Measurements from ENCODE around the gene PLEKHM3. TPM values are rescaled to one million over a fixed set of nuclear protein-coding genes. Genes with fewer than 3 reads are reported as not detected.

PLEKHM3 gene
- total RNA-seq, 2 experiments from 2014 or later: 11.3 to 11.6 TPM

GRCh38 chr2:207791579-207792243, 233.6 kb downstream of the PLEKHM3 start:
- Histone ChIP-seq H3K4me1 (ENCODE audit: insufficient read depth, low read length) (no peaks in the 10 kb centered on the region), H3K9me3 (ENCODE audit: control insufficient read depth in 1 of 2, insufficient read depth in 1 of 2, low read length in 2 of 2) (no peaks in the 10 kb centered on the region), H3K27ac (ENCODE audit: low read depth in 1 of 2, low read length in 2 of 2) (no peak overlapping the region), H3K36me3 (ENCODE audit: insufficient read depth, low read length) (no peaks in the 10 kb centered on the region), H3K27me3 (ENCODE audit: control insufficient read depth in 1 of 2, insufficient read depth in 2 of 2, low read length in 2 of 2) (no peaks in the 10 kb centered on the region), H3K4me3 (ENCODE audit: low read length) (no peak overlapping the region)
- ChIA-PET CTCF (no interaction called here), POLR2A (interaction anchor here (1.1 kb wide), 1 partner anchor 10 kb away, joined by 3 read pairs; no protein-coding TSS in a partner anchor)
- Mint-ChIP-seq H3K36me3 (ENCODE audit: low read depth) (no peaks in the 10 kb centered on the region), H3K4me1 (ENCODE audit: low read depth) (peaks cover 5% of the 10 kb centered on the region), H3K27ac (no peak overlapping the region), H3K27me3 (peaks cover 16% of the 10 kb centered on the region), H3K9me3 (no peaks in the 10 kb centered on the region), H3K4me3 (no peak overlapping the region)
- DNase-seq: no peak
- intact Hi-C loops (cut with DNase I, micrococcal nuclease): no loop called here
- no peak for TF ChIP-seq CTCF (IDR thresholded peaks at IDR 0.05)
- ATAC-seq (ENCODE audit: poor library complexity): no peak

- no peak overlapping the region for H3K27ac ChIP-seq (ENCODE audit: low read depth in 1 of 2, low read length in 2 of 2)
- TF ChIP-seq CTCF (IDR thresholded peaks at IDR 0.05): no peak
- ATAC-seq (ENCODE audit: poor library complexity): no peak
- ChIA-PET POLR2A (interaction anchor here (1.1 kb wide), 1 partner anchor 10 kb away, joined by 3 read pairs; no protein-coding TSS in a partner anchor), CTCF (no interaction called here)
- no peaks in the 10 kb centered on the region for H3K9me3 ChIP-seq (ENCODE audit: control insufficient read depth in 1 of 2, insufficient read depth in 1 of 2, low read length in 2 of 2)
- peaks cover 5% of the 10 kb centered on the region for H3K4me1 Mint-ChIP-seq (ENCODE audit: low read depth)
- no peak overlapping the region for H3K4me3 Mint-ChIP-seq
- H3K27me3 Mint-ChIP-seq: peaks cover 16% of the 10 kb centered on the region
- no peak overlapping the region for H3K4me3 ChIP-seq (ENCODE audit: low read length)
- H3K36me3 Mint-ChIP-seq (ENCODE audit: low read depth): no peaks in the 10 kb centered on the region
- no peak overlapping the region for H3K27ac Mint-ChIP-seq
- H3K36me3 ChIP-seq (ENCODE audit: insufficient read depth, low read length): no peaks in the 10 kb centered on the region
- no peaks in the 10 kb centered on the region for H3K27me3 ChIP-seq (ENCODE audit: control insufficient read depth in 1 of 2, insufficient read depth in 2 of 2, low read length in 2 of 2)
- H3K4me1 ChIP-seq (ENCODE audit: insufficient read depth, low read length): no peaks in the 10 kb centered on the region
- intact Hi-C loops (cut with DNase I, micrococcal nuclease): no loop called here
- DNase-seq: no peak
- H3K9me3 Mint-ChIP-seq: no peaks in the 10 kb centered on the region
Observed at GRCh38 chr2:207790898-207791297, 234.4 kb downstream of the PLEKHM3 start.

- Histone ChIP-seq H3K9me3 (ENCODE audit: control insufficient read depth in 1 of 2, insufficient read depth in 1 of 2, low read length in 2 of 2) (no peaks in the 10 kb centered on the region), H3K27me3 (ENCODE audit: control insufficient read depth in 1 of 2, insufficient read depth in 2 of 2, low read length in 2 of 2) (no peaks in the 10 kb centered on the region), H3K27ac (ENCODE audit: low read depth in 1 of 2, low read length in 2 of 2) (no peak overlapping the region), H3K4me3 (ENCODE audit: low read length) (no peak overlapping the region), H3K4me1 (ENCODE audit: insufficient read depth, low read length) (no peaks in the 10 kb centered on the region), H3K36me3 (ENCODE audit: insufficient read depth, low read length) (no peaks in the 10 kb centered on the region)
- CTCF ChIA-PET: no interaction called here
- no peak for TF ChIP-seq CTCF (IDR thresholded peaks at IDR 0.05)
- POLR2A ChIA-PET: no interaction called here
- Mint-ChIP-seq H3K4me3 (no peak overlapping the region), H3K27me3 (peaks cover 16% of the 10 kb centered on the region), H3K9me3 (no peaks in the 10 kb centered on the region), H3K4me1 (ENCODE audit: low read depth) (peaks cover 5% of the 10 kb centered on the region), H3K27ac (no peak overlapping the region), H3K36me3 (ENCODE audit: low read depth) (no peaks in the 10 kb centered on the region)
- DNase-seq: no peak
- intact Hi-C loops (cut with DNase I, micrococcal nuclease): no loop called here
- ATAC-seq (ENCODE audit: poor library complexity): no peak
Observed at GRCh38 chr2:207787800-207788199, 237.5 kb downstream of the PLEKHM3 start.

All from CD4-positive, alpha-beta T cell (primary cell).